GM18498 (cell line): ENCODE data around the gene C2CD4B.

Experiments
- ATAC-seq: cut with Tn5 transposase; IDR thresholded peaks from one replicate; pipeline ENCODE4 v1.9.1; 2021; ENCODE audit warnings: mild to moderate bottlenecking, moderate library complexity; ENCODE audit not compliant: unreplicated experiment

Gene C2CD4B

GRCh38 chr15:62149729-62150128, 15.4 kb downstream of the C2CD4B start:
- ATAC-seq, result no peak

- ATAC-seq, result no peak
Measured at GRCh38 chr15:62147551-62147950, 17.5 kb downstream of the C2CD4B start.

GRCh38 chr15:62147149-62147548, 17.9 kb downstream of the C2CD4B start:
- ATAC-seq, result no peak

- no peak for ATAC-seq
Measured at GRCh38 chr15:62145015-62145735, 19.9 kb downstream of the C2CD4B start.

GRCh38 chr15:62142736-62143135, 22.3 kb downstream of the C2CD4B start:
- ATAC-seq, result no peak

- no peak for ATAC-seq
Measured at GRCh38 chr15:62141643-62142588, 23.2 kb downstream of the C2CD4B start.

GRCh38 chr15:62141200-62141599, 23.9 kb downstream of the C2CD4B start:
- ATAC-seq, result no peak

- no peak for ATAC-seq
Measured at GRCh38 chr15:62138124-62138523, 27.0 kb downstream of the C2CD4B start.

GRCh38 chr15:62136911-62137865, 27.9 kb downstream of the C2CD4B start:
- no peak for ATAC-seq

GRCh38 chr15:62135532-62136134, 29.5 kb downstream of the C2CD4B start:
- no peak for ATAC-seq

- ATAC-seq, result no peak
Measured at GRCh38 chr15:62133141-62133540, 31.9 kb downstream of the C2CD4B start.

- no peak for ATAC-seq
Measured at GRCh38 chr15:62128916-62129315, 36.2 kb downstream of the C2CD4B start.

- ATAC-seq, result no peak
Measured at GRCh38 chr15:62126364-62126763, 38.7 kb downstream of the C2CD4B start.

GRCh38 chr15:62125773-62126172, 39.3 kb downstream of the C2CD4B start:
- ATAC-seq, result no peak

- ATAC-seq, result no peak
Measured at GRCh38 chr15:62124973-62125303, 40.1 kb downstream of the C2CD4B start.

- no peak for ATAC-seq
Measured at GRCh38 chr15:62124176-62124972, 40.7 kb downstream of the C2CD4B start.

GRCh38 chr15:62122249-62122648, 42.8 kb downstream of the C2CD4B start:
- no peak for ATAC-seq

GRCh38 chr15:62121273-62122015, 43.6 kb downstream of the C2CD4B start:
- no peak for ATAC-seq

- ATAC-seq, result no peak
Measured at GRCh38 chr15:62120776-62121175, 44.3 kb downstream of the C2CD4B start.
